Neural cell (in vitro differentiated cells): ENCODE results near the gene LRMDA. TPM values are rescaled to one million over a fixed set of nuclear protein-coding genes. Genes with fewer than 3 reads are reported as not detected.

Source experiments
- H2AFZ ChIP-seq: fragments of 200-600, 300-800 bp; sonication (generic), shearing (Covaris generic); 2 replicates; pipeline ENCODE4 v1.6.0; 2014; ENCODE audit warnings: low read depth, mild to moderate bottlenecking, antibody characterized with exemption, low read length, moderate library complexity
- H3F3A ChIP-seq: fragments of 200-600 bp; shearing (Covaris generic); 2 replicates; pipeline ENCODE4 v1.6.1; 2016; ENCODE audit warnings: mild to moderate bottlenecking, moderate library complexity, mixed read lengths, antibody characterized with exemption, low read length; ENCODE audit not compliant: insufficient read depth, poor library complexity, severe bottlenecking
- H3K27ac ChIP-seq: fragments of 200-600, 300-800 bp; sonication (generic), shearing (Covaris generic); 2 replicates; pipeline ENCODE4 v1.5.1; 2014; ENCODE audit warnings: mild to moderate bottlenecking, low read length, moderate library complexity
- H3K27me3 ChIP-seq: fragments of 300-800, 200-600 bp; sonication (generic), shearing (Covaris generic); 2 replicates; pipeline ENCODE4 v1.6.0; 2014; ENCODE audit warnings: mild to moderate bottlenecking, low read depth, low read length, moderate library complexity; ENCODE audit not compliant: insufficient read depth
- H3K36me3 ChIP-seq: fragments of 300-800, 200-600 bp; sonication (generic), shearing (Covaris generic); 2 replicates; pipeline ENCODE4 v1.5.1; 2014; ENCODE audit warnings: mild to moderate bottlenecking, antibody characterized with exemption, low read length, moderate library complexity; ENCODE audit not compliant: insufficient read depth
- H3K4me2 ChIP-seq: fragments of 300-800, 200-600 bp; sonication (generic), shearing (Covaris generic); 2 replicates; pipeline ENCODE4 v1.6.0; 2014; ENCODE audit warnings: mild to moderate bottlenecking, low read length
- H3K4me3 ChIP-seq: fragments of 300-800, 200-600 bp; sonication (generic), shearing (Covaris generic); 2 replicates; pipeline ENCODE4 v1.5.1; 2014; ENCODE audit warnings: mild to moderate bottlenecking, low read length, moderate library complexity
- H3K79me2 ChIP-seq: fragments of 200-600 bp; shearing (Covaris generic); replicated peaks from 2 replicates; pipeline ENCODE4 v1.6.0; 2014; ENCODE audit warnings: mild to moderate bottlenecking, low read length, moderate library complexity; ENCODE audit not compliant: insufficient read depth
- H3K9ac ChIP-seq: fragments of 300-800, 200-600 bp; sonication (generic), shearing (Covaris generic); 2 replicates; pipeline ENCODE4 v1.6.1; 2016; ENCODE audit warnings: mild to moderate bottlenecking, low read length, mixed read lengths
- H3K9me2 ChIP-seq: fragments of 200-600 bp; shearing (Covaris generic); 2 replicates; pipeline ENCODE4 v1.6.1; 2016; ENCODE audit warnings: mild to moderate bottlenecking, low read length, mixed read lengths; ENCODE audit not compliant: insufficient read depth
- H3K9me3 ChIP-seq: fragments of 200-600, 300-800 bp; sonication (generic), shearing (Covaris generic); 2 replicates; pipeline ENCODE4 v1.6.1; 2016; ENCODE audit warnings: mild to moderate bottlenecking, mixed run types, low read length, moderate library complexity, mixed read lengths
- H4K20me1 ChIP-seq: fragments of 200-600 bp; shearing (Covaris generic); 2 replicates; pipeline ENCODE4 v1.6.1; 2016; ENCODE audit warnings: mild to moderate bottlenecking, mixed run types; ENCODE audit not compliant: insufficient read depth
- EP300 ChIP-seq: fragments of 450-650 bp; conservative IDR thresholded peaks from 2 replicates; pipeline ENCODE4 v1.6.1; 2014; ENCODE audit warnings: antibody characterized with exemption, mild to moderate bottlenecking, moderate library complexity; ENCODE audit not compliant: poor library complexity, severe bottlenecking
- EZH2 ChIP-seq: fragments of 200-600, 300-800 bp; shearing (Covaris generic), sonication (generic); IDR thresholded peaks from 2 replicates; pipeline ENCODE4 v1.6.1; 2014; ENCODE audit warnings: antibody characterized with exemption, low read length, borderline replicate concordance, mild to moderate bottlenecking; ENCODE audit not compliant: insufficient read depth, poor library complexity, severe bottlenecking
- MXI1 ChIP-seq: fragments of 450-650 bp; conservative IDR thresholded peaks from 2 replicates; pipeline ENCODE4 v1.6.1; 2014; ENCODE audit warnings: antibody characterized with exemption, mild to moderate bottlenecking; ENCODE audit not compliant: poor library complexity, severe bottlenecking
- POLR2AphosphoS5 ChIP-seq: IDR thresholded peaks from 2 replicates; pipeline ENCODE4 v1.6.1; 2012
- RAD21 ChIP-seq: fragments of 450-650 bp; conservative IDR thresholded peaks from 2 replicates; pipeline ENCODE4 v1.6.1; 2014; ENCODE audit warnings: antibody characterized with exemption, mild to moderate bottlenecking, moderate library complexity
- SMC3 ChIP-seq: fragments of 450-650 bp; conservative IDR thresholded peaks from 2 replicates; pipeline ENCODE4 v1.6.1; 2014; ENCODE audit warnings: antibody characterized with exemption, mild to moderate bottlenecking, moderate library complexity; ENCODE audit not compliant: poor library complexity
- TAF1 ChIP-seq: IDR thresholded peaks from 2 replicates; pipeline ENCODE4 v1.6.1; 2012; ENCODE audit warnings: low read depth
- polyA plus RNA-seq: library from polyadenylated mRNA; depleted of rRNA; stranded (reverse); fragments of >200 nt; gene quantifications from 2 replicates; pipeline ENCODE4 v1.2.3, GENCODE V29; 2014
- TF ChIP-seq, protein P1 (sequence below): fragments of 450-650 bp; IDR thresholded peaks from 2 replicates; pipeline ENCODE4 v1.5.1; 2014; ENCODE audit warnings: antibody characterized with exemption, mild to moderate bottlenecking, moderate library complexity; ENCODE audit not compliant: poor library complexity, severe bottlenecking
- TF ChIP-seq, protein P2 (sequence below): IDR thresholded peaks from 2 replicates; pipeline ENCODE4 v1.6.1; 2012; ENCODE audit warnings: borderline replicate concordance

LRMDA gene
- polyA plus RNA-seq, 1 donor from 2014 or later = 5.6 TPM

DNA sequence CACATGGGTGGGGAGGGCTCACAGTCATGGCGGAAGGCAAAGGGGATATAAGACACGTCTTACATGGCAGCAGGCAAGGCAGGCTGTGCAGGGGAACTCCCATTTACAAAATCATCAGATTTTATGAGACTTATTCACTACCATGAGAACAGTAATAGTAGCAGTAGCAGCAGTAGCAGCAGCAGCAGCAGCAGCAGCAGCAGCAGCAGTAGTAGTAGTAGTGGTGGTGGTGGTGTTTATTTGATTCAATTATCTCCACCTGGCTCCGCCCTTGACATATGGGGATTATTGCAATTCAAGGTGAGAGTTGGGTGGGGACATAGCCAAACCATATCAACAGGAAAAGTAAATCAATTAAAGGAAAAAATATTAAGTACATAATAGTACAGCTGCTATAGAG is 184.7 kb downstream of the LRMDA start:
- TF ChIP-seq POLR2AphosphoS5 = no peak
- H3F3A ChIP-seq = no peaks in the 10 kb centered on the region
- no peaks in the 10 kb centered on the region for H3K9me2 ChIP-seq
- no peaks in the 10 kb centered on the region for H3K27me3 ChIP-seq
- H3K27ac ChIP-seq = no peak overlapping the region
- H2AFZ ChIP-seq = no peak overlapping the region
- H3K9me3 ChIP-seq = no peaks in the 10 kb centered on the region
- H4K20me1 ChIP-seq = no peaks in the 10 kb centered on the region
- H3K4me2 ChIP-seq = no peak overlapping the region
- H3K36me3 ChIP-seq = no peaks in the 10 kb centered on the region
- no peaks in the 10 kb centered on the region for H3K79me2 ChIP-seq
- H3K9ac ChIP-seq = no peak overlapping the region
- no peak overlapping the region for H3K4me3 ChIP-seq

DNA sequence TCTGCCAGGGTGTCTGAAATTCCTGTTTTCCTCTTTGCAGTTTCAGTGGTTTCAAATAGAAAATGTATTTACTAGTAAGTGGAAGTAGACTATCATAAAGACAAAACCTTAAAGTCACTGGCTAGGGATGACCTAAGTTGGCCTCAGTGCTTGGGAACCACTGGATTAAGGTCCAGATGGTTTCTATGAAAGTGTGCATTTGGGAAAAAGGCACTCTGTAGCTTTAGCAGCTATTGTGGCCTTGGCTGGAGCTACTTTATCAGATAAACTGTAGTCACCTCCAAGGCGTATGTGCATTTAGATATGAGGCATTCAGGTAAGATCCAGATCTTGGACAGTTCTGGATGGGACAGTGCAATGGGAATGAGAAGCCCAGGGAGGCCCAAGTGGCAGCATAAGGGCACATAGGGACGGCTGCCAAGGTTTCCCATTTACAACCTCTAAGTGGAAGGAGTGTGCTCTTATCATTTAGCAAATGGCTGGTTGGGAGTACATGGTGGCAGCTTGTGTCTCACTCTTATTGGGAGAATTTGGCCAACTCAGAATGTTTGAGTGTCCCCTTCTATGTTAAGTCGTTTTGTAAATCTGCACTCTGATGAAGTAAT is 185.6 kb downstream of the LRMDA start:
- Histone ChIP-seq H3K4me2 (no peak overlapping the region), H4K20me1 (no peaks in the 10 kb centered on the region), H3K9ac (no peak overlapping the region)

More for the DNA sequence above, 185.6 kb downstream of the LRMDA start:
- no peaks in the 10 kb centered on the region for H3K9me3 ChIP-seq
- H3K27ac ChIP-seq = no peak overlapping the region
- H3F3A ChIP-seq = no peaks in the 10 kb centered on the region
- no peaks in the 10 kb centered on the region for H3K79me2 ChIP-seq
- no peak overlapping the region for H3K4me3 ChIP-seq
- no peaks in the 10 kb centered on the region for H3K36me3 ChIP-seq
- H3K27me3 ChIP-seq = no peaks in the 10 kb centered on the region
- no peaks in the 10 kb centered on the region for H3K9me2 ChIP-seq
- H2AFZ ChIP-seq = no peak overlapping the region
- TF ChIP-seq TAF1 (no peak), MXI1 (no peak), EP300 (no peak), POLR2AphosphoS5 (no peak), EZH2 (no peak), RAD21 (no peak), SMC3 (no peak)
- TF ChIP-seq, protein P1, sequence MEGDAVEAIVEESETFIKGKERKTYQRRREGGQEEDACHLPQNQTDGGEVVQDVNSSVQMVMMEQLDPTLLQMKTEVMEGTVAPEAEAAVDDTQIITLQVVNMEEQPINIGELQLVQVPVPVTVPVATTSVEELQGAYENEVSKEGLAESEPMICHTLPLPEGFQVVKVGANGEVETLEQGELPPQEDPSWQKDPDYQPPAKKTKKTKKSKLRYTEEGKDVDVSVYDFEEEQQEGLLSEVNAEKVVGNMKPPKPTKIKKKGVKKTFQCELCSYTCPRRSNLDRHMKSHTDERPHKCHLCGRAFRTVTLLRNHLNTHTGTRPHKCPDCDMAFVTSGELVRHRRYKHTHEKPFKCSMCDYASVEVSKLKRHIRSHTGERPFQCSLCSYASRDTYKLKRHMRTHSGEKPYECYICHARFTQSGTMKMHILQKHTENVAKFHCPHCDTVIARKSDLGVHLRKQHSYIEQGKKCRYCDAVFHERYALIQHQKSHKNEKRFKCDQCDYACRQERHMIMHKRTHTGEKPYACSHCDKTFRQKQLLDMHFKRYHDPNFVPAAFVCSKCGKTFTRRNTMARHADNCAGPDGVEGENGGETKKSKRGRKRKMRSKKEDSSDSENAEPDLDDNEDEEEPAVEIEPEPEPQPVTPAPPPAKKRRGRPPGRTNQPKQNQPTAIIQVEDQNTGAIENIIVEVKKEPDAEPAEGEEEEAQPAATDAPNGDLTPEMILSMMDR = no peak
- TF ChIP-seq, protein P2, sequence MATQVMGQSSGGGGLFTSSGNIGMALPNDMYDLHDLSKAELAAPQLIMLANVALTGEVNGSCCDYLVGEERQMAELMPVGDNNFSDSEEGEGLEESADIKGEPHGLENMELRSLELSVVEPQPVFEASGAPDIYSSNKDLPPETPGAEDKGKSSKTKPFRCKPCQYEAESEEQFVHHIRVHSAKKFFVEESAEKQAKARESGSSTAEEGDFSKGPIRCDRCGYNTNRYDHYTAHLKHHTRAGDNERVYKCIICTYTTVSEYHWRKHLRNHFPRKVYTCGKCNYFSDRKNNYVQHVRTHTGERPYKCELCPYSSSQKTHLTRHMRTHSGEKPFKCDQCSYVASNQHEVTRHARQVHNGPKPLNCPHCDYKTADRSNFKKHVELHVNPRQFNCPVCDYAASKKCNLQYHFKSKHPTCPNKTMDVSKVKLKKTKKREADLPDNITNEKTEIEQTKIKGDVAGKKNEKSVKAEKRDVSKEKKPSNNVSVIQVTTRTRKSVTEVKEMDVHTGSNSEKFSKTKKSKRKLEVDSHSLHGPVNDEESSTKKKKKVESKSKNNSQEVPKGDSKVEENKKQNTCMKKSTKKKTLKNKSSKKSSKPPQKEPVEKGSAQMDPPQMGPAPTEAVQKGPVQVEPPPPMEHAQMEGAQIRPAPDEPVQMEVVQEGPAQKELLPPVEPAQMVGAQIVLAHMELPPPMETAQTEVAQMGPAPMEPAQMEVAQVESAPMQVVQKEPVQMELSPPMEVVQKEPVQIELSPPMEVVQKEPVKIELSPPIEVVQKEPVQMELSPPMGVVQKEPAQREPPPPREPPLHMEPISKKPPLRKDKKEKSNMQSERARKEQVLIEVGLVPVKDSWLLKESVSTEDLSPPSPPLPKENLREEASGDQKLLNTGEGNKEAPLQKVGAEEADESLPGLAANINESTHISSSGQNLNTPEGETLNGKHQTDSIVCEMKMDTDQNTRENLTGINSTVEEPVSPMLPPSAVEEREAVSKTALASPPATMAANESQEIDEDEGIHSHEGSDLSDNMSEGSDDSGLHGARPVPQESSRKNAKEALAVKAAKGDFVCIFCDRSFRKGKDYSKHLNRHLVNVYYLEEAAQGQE = no peak
